Tibial nerve (tissue), 3 donors: Measurements from ENCODE around the gene CST9L.

Source experiments
- CTCF ChIP-seq, 5 experiments: fragments of 200-600 bp in 3 of 5; fragments of 450-650 bp in 2 of 5; sonication (generic) in 3 of 5; IDR thresholded peaks; one replicate each; pipeline ENCODE4 v1.5.1; 2016 to 2019; ENCODE audit warnings: antibody characterized with exemption in 5 of 5, mild to moderate bottlenecking in 3 of 5, moderate library complexity in 2 of 5
- POLR2A ChIP-seq, 2 donors: fragments of 450-650 bp; IDR thresholded peaks; one replicate each; pipeline ENCODE4 v1.6.1; 2017; ENCODE audit warnings: antibody characterized with exemption in 2 of 2, mild to moderate bottlenecking in 2 of 2, moderate library complexity in 2 of 2

GRCh38 chr20:23596579-23597250 lies 28.4 kb upstream of the CST9L start:
- TF ChIP-seq POLR2A (IDR thresholded peaks at IDR 0.05): no peak
- no peak for TF ChIP-seq CTCF (IDR thresholded peaks at IDR 0.05)
